IMR-90 (cell line): ENCODE results near the gene PIM3. TPM values are rescaled to one million over a fixed set of nuclear protein-coding genes. Genes with fewer than 3 reads are reported as not detected.

Experiments used
- ATAC-seq: fragments of 200-7000 bp; cut with Tn5 transposase; 2 replicates; pipeline ENCODE4 v1.9.1; 2020; ENCODE audit warnings: low read depth, mild to moderate bottlenecking, moderate library complexity
- BruUV-seq: library from RNA; stranded (reverse); fragments of 400-500 nt; replicated peaks from 2 replicates; lab custom pipeline; 2021; lab: Mats Ljungman, UMichigan
- CTCF ChIA-PET: fragments of 300-600 bp; formaldehyde crosslinking; extraction: SDS; loops from one replicate; lab custom pipeline; 2021; ENCODE audit warnings: antibody characterized with exemption; lab: Yijun Ruan, JAX
- POLR2A ChIA-PET: fragments of 300-600 bp; sonication (Branson Sonifier 250); formaldehyde crosslinking; loops from one replicate; lab custom pipeline; 2022; ENCODE audit warnings: antibody characterized with exemption; ENCODE audit not compliant: unreplicated experiment; lab: Charles Lee
- DNase-seq: peaks from one replicate; pipeline ENCODE4 v3.0.0; 2013
- H2AFZ ChIP-seq: replicated peaks from 2 replicates; pipeline ENCODE3; 2013; ENCODE audit warnings: low read length, mild to moderate bottlenecking; ENCODE audit not compliant: poor library complexity
- H2AK5ac ChIP-seq: 2 replicates; pipeline ENCODE4 v1.6.1; 2013; ENCODE audit warnings: low read depth, low read length, inconsistent platforms
- H2AK9ac ChIP-seq: replicated peaks from 2 replicates; pipeline ENCODE3; 2013; ENCODE audit warnings: mild to moderate bottlenecking, low read depth, low read length, moderate library complexity; ENCODE audit not compliant: poor library complexity
- H2BK120ac ChIP-seq: 2 replicates; pipeline ENCODE4 v1.6.1; 2013; ENCODE audit warnings: low read depth, low read length, inconsistent platforms
- H2BK15ac ChIP-seq: 3 replicates; pipeline ENCODE4 v1.6.1; 2013; ENCODE audit warnings: low read depth, low read length, inconsistent platforms
- H2BK20ac ChIP-seq: 2 replicates; pipeline ENCODE4 v1.6.1; 2013; ENCODE audit warnings: low read depth, mild to moderate bottlenecking, inconsistent platforms, low read length, moderate library complexity
- H2BK5ac ChIP-seq: 2 replicates; pipeline ENCODE4 v1.6.1; 2013; ENCODE audit warnings: mild to moderate bottlenecking, low read depth, low read length, inconsistent platforms; ENCODE audit not compliant: poor library complexity, severe bottlenecking
- H3K14ac ChIP-seq: replicated peaks from 2 replicates; pipeline ENCODE4 v1.6.1; 2013; ENCODE audit warnings: low read depth, low read length, inconsistent platforms
- H3K18ac ChIP-seq: 2 replicates; pipeline ENCODE4 v1.6.1; 2013; ENCODE audit warnings: low read depth, low read length, control low read depth
- H3K23ac ChIP-seq: 2 replicates; pipeline ENCODE4 v1.6.1; 2013; ENCODE audit warnings: low read depth, low read length, inconsistent platforms
- H3K27ac ChIP-seq: 2 replicates; pipeline ENCODE4 v1.5.1; 2013; ENCODE audit warnings: mild to moderate bottlenecking, control low read depth, low read length; ENCODE audit not compliant: insufficient read depth
- H3K27me3 ChIP-seq: 2 replicates; pipeline ENCODE4 v1.6.1; 2013; ENCODE audit warnings: low read length; ENCODE audit not compliant: control insufficient read depth, insufficient read depth
- H3K36me3 ChIP-seq: 2 replicates; pipeline ENCODE4 v1.6.1; 2013; ENCODE audit warnings: low read length, mixed read lengths; ENCODE audit not compliant: control insufficient read depth, insufficient read depth
- H3K4ac ChIP-seq: 2 replicates; pipeline ENCODE4 v1.6.1; 2013; ENCODE audit warnings: low read depth, low read length, inconsistent platforms
- H3K4me1 ChIP-seq: 2 replicates; pipeline ENCODE4 v1.6.1; 2013; ENCODE audit warnings: low read length, mixed read lengths; ENCODE audit not compliant: control insufficient read depth, insufficient read depth
- H3K4me2 ChIP-seq: 2 replicates; pipeline ENCODE4 v1.6.1; 2013; ENCODE audit warnings: low read depth, mild to moderate bottlenecking, control low read depth, low read length, moderate library complexity
- H3K4me3 ChIP-seq: 2 replicates; pipeline ENCODE4 v1.5.1; 2013; ENCODE audit warnings: low read depth, mild to moderate bottlenecking, control low read depth, low read length, moderate library complexity; ENCODE audit not compliant: insufficient read depth
- H3K56ac ChIP-seq: 2 replicates; pipeline ENCODE4 v1.6.1; 2013; ENCODE audit warnings: low read length, inconsistent platforms; ENCODE audit not compliant: insufficient read depth; ENCODE audit errors: extremely low read depth
- H3K79me1 ChIP-seq, 2 experiments: 2 replicates each; pipeline ENCODE4 v1.6.1; 2013; ENCODE audit warnings: low read length in 2 of 2, inconsistent platforms in 1 of 2, low read depth in 1 of 2
- H3K9ac ChIP-seq: 2 replicates; pipeline ENCODE4 v1.6.1; 2013; ENCODE audit warnings: low read depth, low read length, control low read depth
- H3K9me1 ChIP-seq: 2 replicates; pipeline ENCODE4 v1.6.1; 2013; ENCODE audit warnings: low read length, inconsistent platforms; ENCODE audit not compliant: insufficient read depth
- H3K9me3 ChIP-seq: 2 replicates; pipeline ENCODE4 v1.6.1; 2013; ENCODE audit warnings: low read length; ENCODE audit not compliant: control insufficient read depth, insufficient read depth
- H4K20me1 ChIP-seq: 2 replicates; pipeline ENCODE4 v1.6.1; 2013; ENCODE audit warnings: low read length, inconsistent platforms; ENCODE audit not compliant: insufficient read depth
- H4K5ac ChIP-seq: 2 replicates; pipeline ENCODE4 v1.6.1; 2013; ENCODE audit warnings: mild to moderate bottlenecking, low read depth, low read length, control low read depth
- H4K8ac ChIP-seq, 2 experiments: 2 replicates each; pipeline ENCODE4 v1.6.1; 2013; ENCODE audit warnings: low read depth in 2 of 2, low read length in 2 of 2, control low read depth in 1 of 2, inconsistent platforms in 1 of 2
- H4K91ac ChIP-seq: 2 replicates; pipeline ENCODE4 v1.6.1; 2013; ENCODE audit warnings: low read depth, low read length, inconsistent platforms; ENCODE audit not compliant: insufficient read depth
- BHLHE40 ChIP-seq: fragments of 150-350 bp; IDR thresholded peaks from 2 replicates; pipeline ENCODE4 v1.6.1; 2016; ENCODE audit warnings: mild to moderate bottlenecking, low read depth, low read length
- CHD1 ChIP-seq: IDR thresholded peaks from 2 replicates; pipeline ENCODE4 v1.6.1; 2012; ENCODE audit warnings: low read depth, low read length, improper control_type of control experiment
- ELK1 ChIP-seq: fragments of 150-350 bp; IDR thresholded peaks from 2 replicates; pipeline ENCODE4 v1.6.1; 2016; ENCODE audit warnings: low read depth, mild to moderate bottlenecking, low read length, moderate library complexity, borderline replicate concordance
- NFE2L2 ChIP-seq: fragments of 150-350 bp; IDR thresholded peaks from 2 replicates; pipeline ENCODE4 v1.6.1; 2016; ENCODE audit warnings: low read depth, mild to moderate bottlenecking, low read length
- SMC3 ChIP-seq: fragments of 150-350 bp; IDR thresholded peaks from 2 replicates; pipeline ENCODE4 v1.6.1; 2016; ENCODE audit warnings: low read depth, mild to moderate bottlenecking, antibody characterized with exemption, low read length, moderate library complexity
- WGBS, 2 experiments: methylation state at CpG; one replicate each; pipeline versions ENCODE4 v1.1.5 to v1.1.7; 2013; ENCODE audit warnings: missing lambda C conversion rate in 2 of 2; ENCODE audit not compliant: insufficient read length in 1 of 2; ENCODE audit errors: extremely low coverage in 2 of 2; 5-methylcytosine and 5-hydroxymethylcytosine counted together
- dilution Hi-C: fragments of 300-500 bp; cut with HindIII; formaldehyde crosslinking; loops from one replicate; pipeline ENCODE4 v1.14.3; 2018; ENCODE audit warnings: low sequenced_read_pairs; ENCODE audit not compliant: unreplicated experiment
- in situ Hi-C: fragments of 300-500 bp; cut with MboI; formaldehyde crosslinking; loops from 3 replicates; pipeline ENCODE4 v1.14.3; 2019; ENCODE audit warnings: low sequenced_read_pairs, inconsistent platforms, mixed read lengths
- intact Hi-C: fragments of 100-400 bp; cut with micrococcal nuclease; formaldehyde crosslinking; loops from 2 replicates; pipeline ENCODE4 v1.10.0; 2022
- polyA plus RNA-seq, 3 experiments: library from polyadenylated mRNA; depleted of rRNA; stranded (reverse); fragments of >200 nt; gene quantifications; 2 replicates each; pipeline ENCODE4 v1.2.3, GENCODE V29; 2012; ENCODE audit warnings: low replicate concordance in 1 of 3
- total RNA-seq: library from RNA; depleted of rRNA; stranded (reverse); fragments of >200 nt; gene quantifications from 2 replicates; pipeline ENCODE4 v1.2.3, GENCODE V29; 2012

Gene PIM3
- total and polyA plus RNA-seq, 2 of the 4 experiments (the other 2 are of a cell fraction) = 8.6 to 24.7 TPM

GRCh38 chr22:50008151-50009040 lies 47.8 kb downstream of the PIM3 start:
- 70% methylated on average over 10 of the region's 24 CpGs; no CpG with 5 or more reads in 1 of the 2 experiments for WGBS, 2 experiments
- Histone ChIP-seq H4K8ac (no peak overlapping the region), H2AK5ac (no peak overlapping the region), H3K9ac (no peak overlapping the region), H3K4ac (no peak overlapping the region), H2BK15ac (no peak overlapping the region), H3K9me3 (no peaks in the 10 kb centered on the region; the same call in 1 of the 2 replicates), H3K4me3 (no peak overlapping the region), H2AK9ac (no peak overlapping the region), H4K20me1 (no peaks in the 10 kb centered on the region), H3K18ac (no peak overlapping the region), H3K23ac (no peak overlapping the region), H3K79me1 (no peaks in the 10 kb centered on the region), H3K27me3 (peaks cover 41% of the 10 kb centered on the region), H2BK120ac (no peak overlapping the region), H3K4me1 (no peaks in the 10 kb centered on the region), H4K5ac (no peak overlapping the region), H3K9me1 (no peaks in the 10 kb centered on the region), H2AFZ (peak overlapping the region; percentile 32), H3K4me2 (no peak overlapping the region), H4K91ac (no peak overlapping the region), H2BK20ac (no peak overlapping the region), H3K36me3 (no peaks in the 10 kb centered on the region), H2BK5ac (no peak overlapping the region), H3K27ac (no peak overlapping the region), H3K56ac (no peak overlapping the region), H3K14ac (no peak overlapping the region)
- TF ChIP-seq NFE2L2 = no peak
- TF ChIP-seq CHD1 = no peak
- no peak for TF ChIP-seq BHLHE40
- TF ChIP-seq SMC3 = no peak
- no peak for TF ChIP-seq ELK1
- DNase-seq (no peak), ATAC-seq (no peak)
- ChIA-PET POLR2A (no interaction called here), CTCF (no interaction called here)
- no TSS peak for BruUV-seq
- dilution Hi-C loops = no loop called here
- intact Hi-C loops = no loop called here
- in situ Hi-C loops = no loop called here
